ENCODE measurements around the gene SORD. TPM values are rescaled to one million over a fixed set of nuclear protein-coding genes. Genes with fewer than 3 reads are reported as not detected.
A peak's percentile ranks its signal among the peaks of the same experiment; 100 is the strongest.

SORD gene
- total RNA-seq, 4 donors from 2014 or later, result 6.3 to 39.6 (median 10.6) TPM

DNA sequence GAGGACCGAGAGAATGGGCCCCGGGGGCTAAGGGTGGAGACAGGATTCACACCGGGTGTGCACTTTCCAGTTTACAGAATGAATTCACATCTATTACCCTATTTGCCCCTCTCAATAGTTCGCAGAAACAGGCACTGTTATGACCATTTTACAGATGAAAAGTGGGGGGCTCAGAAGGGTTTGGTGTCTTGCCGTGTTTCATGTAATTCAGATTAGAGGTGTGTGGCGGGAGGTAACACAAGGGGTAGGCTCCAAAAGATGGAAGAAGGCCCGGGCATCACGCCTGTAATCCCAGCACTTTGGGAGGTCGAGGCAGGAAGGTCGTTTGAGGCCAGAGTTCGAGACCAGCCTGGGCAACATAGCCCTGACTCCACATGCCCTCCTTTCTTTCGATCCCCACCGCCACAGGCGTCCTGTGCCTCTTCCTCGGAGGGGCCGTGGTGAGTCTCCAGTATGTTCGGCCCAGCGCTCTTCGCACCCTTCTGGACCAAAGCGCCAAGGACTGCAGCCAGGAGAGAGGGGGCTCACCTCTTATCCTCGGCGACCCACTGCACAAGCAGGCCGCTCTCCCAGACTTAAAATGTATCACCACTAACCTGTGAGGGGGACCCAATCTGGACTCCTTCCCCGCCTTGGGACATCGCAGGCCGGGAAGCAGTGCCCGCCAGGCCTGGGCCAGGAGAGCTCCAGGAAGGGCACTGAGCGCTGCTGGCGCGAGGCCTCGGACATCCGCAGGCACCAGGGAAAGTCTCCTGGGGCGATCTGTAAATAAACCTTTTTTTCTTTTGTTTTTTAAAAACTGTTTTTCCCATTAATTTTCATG, 94.5 kb downstream of the SORD start:
- peak overlapping the region in 2 of 4 donors; percentile 18 to 21 for H3K4me3 ChIP-seq
- peaks cover 0 to 36% of the 10 kb centered on the region in 2 donors for H3K27me3 ChIP-seq
- peaks cover 0 to 36% (median 22%) of the 10 kb centered on the region in 4 donors for H3K4me1 ChIP-seq
- no peaks in the 10 kb centered on the region for H3K36me3 ChIP-seq
- TF ChIP-seq POLR2A (IDR thresholded peaks at IDR 0.05), result no peak
- TF ChIP-seq, protein P1, sequence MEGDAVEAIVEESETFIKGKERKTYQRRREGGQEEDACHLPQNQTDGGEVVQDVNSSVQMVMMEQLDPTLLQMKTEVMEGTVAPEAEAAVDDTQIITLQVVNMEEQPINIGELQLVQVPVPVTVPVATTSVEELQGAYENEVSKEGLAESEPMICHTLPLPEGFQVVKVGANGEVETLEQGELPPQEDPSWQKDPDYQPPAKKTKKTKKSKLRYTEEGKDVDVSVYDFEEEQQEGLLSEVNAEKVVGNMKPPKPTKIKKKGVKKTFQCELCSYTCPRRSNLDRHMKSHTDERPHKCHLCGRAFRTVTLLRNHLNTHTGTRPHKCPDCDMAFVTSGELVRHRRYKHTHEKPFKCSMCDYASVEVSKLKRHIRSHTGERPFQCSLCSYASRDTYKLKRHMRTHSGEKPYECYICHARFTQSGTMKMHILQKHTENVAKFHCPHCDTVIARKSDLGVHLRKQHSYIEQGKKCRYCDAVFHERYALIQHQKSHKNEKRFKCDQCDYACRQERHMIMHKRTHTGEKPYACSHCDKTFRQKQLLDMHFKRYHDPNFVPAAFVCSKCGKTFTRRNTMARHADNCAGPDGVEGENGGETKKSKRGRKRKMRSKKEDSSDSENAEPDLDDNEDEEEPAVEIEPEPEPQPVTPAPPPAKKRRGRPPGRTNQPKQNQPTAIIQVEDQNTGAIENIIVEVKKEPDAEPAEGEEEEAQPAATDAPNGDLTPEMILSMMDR (IDR thresholded peaks at IDR 0.05), result no peak
- no peaks in the 10 kb centered on the region for H3K9me3 ChIP-seq
- no peak overlapping the region for H3K27ac ChIP-seq
- peak in 1 of 3 donors; percentile 45 for DNase-seq

DNA sequence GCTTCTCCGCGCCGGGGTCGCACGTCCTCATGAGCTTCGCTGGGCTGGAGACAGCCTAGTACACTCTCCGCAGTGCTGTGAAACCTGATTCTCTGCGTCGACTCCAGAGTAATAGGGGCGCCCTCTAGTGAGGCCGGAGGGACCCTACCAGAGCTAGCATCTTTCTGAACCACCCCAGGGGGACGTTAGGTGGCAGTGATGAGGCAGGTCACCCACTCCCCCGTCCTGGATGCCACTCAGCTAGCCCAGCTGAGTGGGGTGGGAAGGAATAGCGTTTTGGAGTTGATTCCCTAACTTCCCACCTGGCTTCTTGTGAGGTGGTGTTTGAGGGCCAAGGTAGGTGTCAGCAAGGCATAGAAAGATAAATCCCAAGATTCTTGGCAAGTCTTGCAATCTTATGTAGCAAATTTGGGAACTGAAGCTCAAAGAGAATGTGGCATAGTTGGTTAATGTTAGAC, 95.2 kb downstream of the SORD start:
- Histone ChIP-seq H3K27ac (no peak overlapping the region), H3K9me3 (no peaks in the 10 kb centered on the region), H3K27me3 (peaks cover 0 to 30% of the 10 kb centered on the region in 2 donors), H3K36me3 (no peaks in the 10 kb centered on the region), H3K4me3 (peak overlapping the region in 2 of 4 donors; percentile 18), H3K4me1 (peaks cover 0 to 30% (median 16%) of the 10 kb centered on the region in 4 donors)
- DNase-seq, result peak; percentile 79 to 93 (median 86)
- no peak for TF ChIP-seq POLR2A (IDR thresholded peaks at IDR 0.05)
- TF ChIP-seq, protein P1 (IDR thresholded peaks at IDR 0.05), result peak; percentile 57 to 99 (median 94)

DNA sequence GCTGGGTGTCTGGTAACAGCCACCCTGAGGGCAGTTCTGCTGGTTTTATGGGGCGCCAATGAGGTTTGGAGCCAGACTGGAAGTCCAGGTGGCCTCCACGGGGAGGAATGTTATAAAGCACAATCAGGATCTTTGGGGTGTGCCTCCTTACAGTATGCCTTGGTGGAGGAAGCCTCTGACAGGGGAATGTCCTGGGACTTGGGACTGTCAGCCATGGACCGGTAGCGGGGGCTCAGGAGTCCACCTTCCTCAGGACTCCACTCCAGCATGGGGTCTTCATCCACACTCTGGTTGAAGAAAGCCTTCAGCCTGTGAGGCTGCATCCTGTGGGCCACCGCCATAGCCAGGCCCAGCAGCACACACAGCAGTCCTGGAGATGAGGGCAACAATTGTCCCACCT, 96.0 kb downstream of the SORD start:
- Histone ChIP-seq H3K36me3 (no peaks in the 10 kb centered on the region), H3K4me3 (no peak overlapping the region), H3K9me3 (no peaks in the 10 kb centered on the region), H3K4me1 (peaks cover 0 to 22% (median 13%) of the 10 kb centered on the region in 4 donors), H3K27me3 (peaks cover 0 to 21% of the 10 kb centered on the region in 2 donors), H3K27ac (no peak overlapping the region)
- DNase-seq, result peak in 1 of 3 donors; percentile 28
- TF ChIP-seq, protein P1 (IDR thresholded peaks at IDR 0.05), result no peak
- TF ChIP-seq POLR2A (IDR thresholded peaks at IDR 0.05), result no peak

DNA sequence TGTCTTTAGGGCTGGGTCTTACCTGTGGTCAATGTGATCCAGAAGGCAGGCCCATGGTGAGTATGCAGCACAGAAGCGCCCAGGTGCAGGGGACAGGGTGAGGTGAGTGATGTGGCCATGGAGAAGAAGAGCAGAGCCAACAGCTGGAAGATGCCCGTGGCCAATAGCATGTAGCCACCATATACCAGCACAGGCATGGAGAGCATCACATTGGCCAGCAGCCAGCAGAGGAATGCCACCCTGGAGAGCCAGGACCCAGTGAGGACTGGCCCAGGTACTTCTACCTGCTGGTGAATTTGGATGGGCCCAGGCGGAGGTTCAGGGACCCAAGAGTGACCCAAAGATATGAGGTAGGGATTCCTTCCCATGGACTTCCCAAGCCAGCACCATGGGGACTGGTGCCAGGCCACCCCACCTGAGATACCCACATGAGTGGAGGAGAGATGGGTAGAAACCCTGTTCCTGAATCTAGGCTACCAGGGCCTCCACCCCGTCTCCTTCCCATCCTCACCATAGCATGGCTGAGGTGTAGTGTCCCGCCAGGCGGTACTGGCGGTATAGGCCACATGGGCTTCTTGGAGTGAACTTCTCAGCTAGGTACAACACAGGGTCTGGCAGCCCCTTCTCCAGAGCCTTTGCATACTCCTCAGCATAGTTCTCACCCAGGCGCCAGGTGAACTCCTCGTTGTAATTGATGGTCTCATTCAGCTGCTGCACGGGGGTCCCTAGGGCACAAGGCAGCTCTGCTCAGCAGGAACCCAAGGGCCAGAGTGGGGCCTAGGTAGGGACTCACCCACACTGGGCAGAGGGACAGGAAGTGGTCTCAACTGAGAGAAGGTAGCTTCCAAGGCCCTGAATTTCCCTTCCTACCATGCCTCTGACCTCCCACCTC, 97.3 kb downstream of the SORD start:
- no peak overlapping the region for H3K27ac ChIP-seq
- TF ChIP-seq POLR2A (IDR thresholded peaks at IDR 0.05), result no peak
- TF ChIP-seq, protein P1 (IDR thresholded peaks at IDR 0.05), result no peak
- H3K27me3 ChIP-seq, result peaks cover 0 to 17% of the 10 kb centered on the region in 2 donors
- H3K4me1 ChIP-seq, result peaks cover 0 to 14% (median 8%) of the 10 kb centered on the region in 4 donors
- no peaks in the 10 kb centered on the region for H3K9me3 ChIP-seq
- no peak for DNase-seq
- no peak overlapping the region for H3K4me3 ChIP-seq
- H3K36me3 ChIP-seq, result no peaks in the 10 kb centered on the region

DNA sequence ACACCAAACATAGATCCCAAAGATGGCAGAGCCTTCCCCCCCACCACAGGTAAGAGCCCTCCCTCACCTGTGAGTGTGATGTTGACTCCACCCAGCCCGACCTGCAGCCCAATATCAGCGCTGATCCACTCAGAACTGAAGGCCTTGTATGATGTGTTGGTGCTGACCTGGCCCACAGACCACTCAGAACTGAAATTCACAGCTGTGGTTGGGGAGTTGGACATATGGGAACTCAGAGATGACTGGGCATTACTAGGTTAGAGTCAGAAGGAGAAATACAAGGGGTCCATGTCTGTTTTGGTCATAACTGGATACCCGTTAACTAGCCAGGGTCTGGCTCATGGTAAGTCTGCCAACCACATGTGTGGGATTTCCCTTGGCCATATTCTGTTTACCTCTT, 98.0 kb downstream of the SORD start:
- Histone ChIP-seq H3K27me3 (peaks cover 0 to 17% of the 10 kb centered on the region in 2 donors), H3K27ac (no peak overlapping the region), H3K9me3 (no peaks in the 10 kb centered on the region), H3K4me3 (no peak overlapping the region), H3K36me3 (no peaks in the 10 kb centered on the region), H3K4me1 (peaks cover 0 to 14% (median 8%) of the 10 kb centered on the region in 4 donors)
- no peak for TF ChIP-seq POLR2A (IDR thresholded peaks at IDR 0.05)
- TF ChIP-seq, protein P1 (IDR thresholded peaks at IDR 0.05), result no peak
- no peak for DNase-seq
